ENCODE data around the gene DRGX.

DNA sequence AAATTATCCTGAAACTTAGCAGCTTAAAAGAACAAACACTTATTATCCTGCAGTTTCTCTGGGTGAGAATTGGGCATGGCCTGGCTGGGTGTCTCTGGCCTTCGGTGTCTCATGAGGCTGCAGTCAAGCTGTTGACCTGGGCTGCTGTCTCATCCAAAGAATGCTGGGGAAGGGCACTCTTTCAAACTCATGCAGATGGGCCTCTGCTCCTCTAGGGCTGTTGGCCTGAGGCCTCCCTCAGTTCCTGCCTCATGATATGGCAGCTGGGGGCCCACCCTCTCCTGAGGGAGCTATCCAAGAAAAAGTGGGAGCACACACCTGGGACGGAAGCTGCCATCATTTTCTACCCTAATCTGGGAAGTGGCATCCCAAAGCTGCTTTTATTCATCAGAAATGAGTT, 43.6 kb downstream of the DRGX start:
- no peak for TF ChIP-seq POLR2A (IDR thresholded peaks at IDR 0.05)
- TF ChIP-seq, protein P1, sequence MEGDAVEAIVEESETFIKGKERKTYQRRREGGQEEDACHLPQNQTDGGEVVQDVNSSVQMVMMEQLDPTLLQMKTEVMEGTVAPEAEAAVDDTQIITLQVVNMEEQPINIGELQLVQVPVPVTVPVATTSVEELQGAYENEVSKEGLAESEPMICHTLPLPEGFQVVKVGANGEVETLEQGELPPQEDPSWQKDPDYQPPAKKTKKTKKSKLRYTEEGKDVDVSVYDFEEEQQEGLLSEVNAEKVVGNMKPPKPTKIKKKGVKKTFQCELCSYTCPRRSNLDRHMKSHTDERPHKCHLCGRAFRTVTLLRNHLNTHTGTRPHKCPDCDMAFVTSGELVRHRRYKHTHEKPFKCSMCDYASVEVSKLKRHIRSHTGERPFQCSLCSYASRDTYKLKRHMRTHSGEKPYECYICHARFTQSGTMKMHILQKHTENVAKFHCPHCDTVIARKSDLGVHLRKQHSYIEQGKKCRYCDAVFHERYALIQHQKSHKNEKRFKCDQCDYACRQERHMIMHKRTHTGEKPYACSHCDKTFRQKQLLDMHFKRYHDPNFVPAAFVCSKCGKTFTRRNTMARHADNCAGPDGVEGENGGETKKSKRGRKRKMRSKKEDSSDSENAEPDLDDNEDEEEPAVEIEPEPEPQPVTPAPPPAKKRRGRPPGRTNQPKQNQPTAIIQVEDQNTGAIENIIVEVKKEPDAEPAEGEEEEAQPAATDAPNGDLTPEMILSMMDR (IDR thresholded peaks at IDR 0.05), result no peak
- no peak for TF ChIP-seq POLR2AphosphoS5 (IDR thresholded peaks at IDR 0.05)
- no peak for TF ChIP-seq EP300 (IDR thresholded peaks at IDR 0.05)
